CD1c-positive myeloid dendritic cell (primary cell): ENCODE measurements around the gene ZHX3.
"Not testable (repeated sequence)": the region's sequence is repeated elsewhere in the genome, so short reads cannot be mapped to it uniquely, and the experiment has no call there.

Experiments used
- DNase-seq: peaks from one replicate; pipeline ENCODE4 v3.0.0-alpha.2; 2016; ENCODE audit errors: extremely low spot score

The ZHX3 gene

DNA sequence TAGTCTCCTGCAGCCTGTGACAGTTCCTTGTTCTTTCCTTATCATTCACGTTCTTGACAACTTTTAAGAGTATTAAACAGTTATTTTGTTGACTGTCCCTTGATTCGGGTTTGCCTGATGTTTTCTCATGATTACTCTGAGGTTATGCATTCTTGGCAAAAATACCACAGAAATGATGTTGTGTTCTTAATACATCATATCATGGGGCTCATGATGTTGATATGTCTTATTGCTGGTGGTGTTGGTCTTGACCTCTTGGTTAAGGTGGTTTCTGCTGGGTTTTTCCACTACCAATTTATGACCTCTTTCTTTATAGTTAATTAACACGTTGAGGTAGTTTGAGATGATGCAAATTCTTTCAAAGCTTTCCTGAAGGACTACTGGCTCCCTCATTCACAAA, 59.1 kb downstream of the ZHX3 start:
- DNase-seq = no peak

DNA sequence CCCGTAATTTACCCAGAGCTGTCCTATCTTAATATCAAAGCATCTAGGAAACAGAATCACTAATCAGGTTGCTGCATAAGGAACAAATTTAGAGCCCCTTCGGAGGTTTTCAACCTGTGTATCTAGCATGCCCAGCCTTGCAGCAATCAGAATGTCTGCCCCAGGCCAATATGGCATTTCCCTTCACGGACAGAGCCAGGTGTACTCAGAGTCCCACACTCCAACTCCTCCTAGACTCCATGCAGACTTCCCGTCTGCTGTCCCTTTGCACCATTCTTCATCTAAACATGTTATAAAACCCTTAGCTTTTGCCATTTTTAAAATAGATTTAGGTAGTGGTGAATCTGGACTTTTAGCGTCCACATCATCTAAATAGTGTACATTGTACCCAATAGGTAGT, 61.0 kb downstream of the ZHX3 start:
- DNase-seq = no peak

DNA sequence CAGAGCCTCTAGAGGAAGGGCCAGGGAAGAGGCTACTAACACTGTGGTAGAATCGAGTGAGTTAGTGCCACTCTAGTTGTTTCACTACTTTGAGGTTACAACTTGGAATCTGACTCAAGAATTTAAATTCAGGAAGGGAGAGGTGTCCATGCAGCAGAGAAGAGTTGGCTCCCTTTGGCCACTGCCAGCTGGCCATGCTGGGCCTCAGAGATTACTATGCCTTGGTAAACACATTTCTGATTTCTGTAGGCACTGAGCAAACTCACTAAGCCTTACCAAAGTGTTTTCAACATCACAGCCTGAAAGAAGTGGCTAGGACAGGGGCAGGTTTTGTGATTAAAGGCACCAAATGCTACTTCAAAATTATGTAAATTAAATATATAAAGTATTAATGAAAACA, 61.9 kb downstream of the ZHX3 start:
- DNase-seq = no peak

DNA sequence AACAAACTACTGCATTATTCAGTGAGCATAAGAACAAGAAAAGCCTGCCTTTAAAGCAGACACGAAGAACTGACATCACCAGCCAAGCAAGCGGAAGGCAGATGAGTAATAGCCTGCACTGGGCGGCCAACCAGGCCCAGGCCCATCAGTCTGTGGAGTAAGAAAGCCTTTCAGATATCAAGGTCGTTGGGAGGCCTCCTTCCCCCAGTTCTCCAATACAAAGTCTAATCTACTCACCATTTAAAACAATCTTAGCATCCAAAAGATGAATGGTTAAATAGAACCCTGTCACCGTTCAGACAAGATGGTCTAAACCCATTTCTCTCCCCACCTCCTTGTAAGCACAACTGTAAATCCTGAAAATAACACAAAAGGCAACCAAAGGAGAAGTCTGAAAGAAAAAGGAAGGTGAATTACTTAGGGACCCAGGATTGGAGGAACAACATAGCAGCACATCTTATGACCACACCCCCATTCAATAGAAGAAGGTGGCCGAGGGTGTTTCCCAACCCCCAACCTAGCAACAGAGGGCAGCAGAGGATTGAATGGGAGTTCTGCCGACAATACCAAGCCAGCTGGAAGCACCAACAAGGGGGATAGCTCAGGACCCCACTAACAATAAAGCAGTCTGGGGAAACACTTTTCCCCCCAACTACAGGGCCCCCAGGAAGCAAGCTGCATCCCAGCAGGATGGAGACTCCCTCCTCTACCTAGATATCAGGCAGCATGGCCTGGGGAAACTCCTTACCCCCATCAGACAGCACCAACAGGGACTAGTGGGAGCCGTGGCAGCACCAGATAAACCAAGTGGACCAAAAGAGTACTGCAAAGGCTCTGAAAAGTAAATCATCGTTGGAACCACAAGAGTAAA, 67.9 kb downstream of the ZHX3 start:
- peak; percentile 2 for DNase-seq

DNA sequence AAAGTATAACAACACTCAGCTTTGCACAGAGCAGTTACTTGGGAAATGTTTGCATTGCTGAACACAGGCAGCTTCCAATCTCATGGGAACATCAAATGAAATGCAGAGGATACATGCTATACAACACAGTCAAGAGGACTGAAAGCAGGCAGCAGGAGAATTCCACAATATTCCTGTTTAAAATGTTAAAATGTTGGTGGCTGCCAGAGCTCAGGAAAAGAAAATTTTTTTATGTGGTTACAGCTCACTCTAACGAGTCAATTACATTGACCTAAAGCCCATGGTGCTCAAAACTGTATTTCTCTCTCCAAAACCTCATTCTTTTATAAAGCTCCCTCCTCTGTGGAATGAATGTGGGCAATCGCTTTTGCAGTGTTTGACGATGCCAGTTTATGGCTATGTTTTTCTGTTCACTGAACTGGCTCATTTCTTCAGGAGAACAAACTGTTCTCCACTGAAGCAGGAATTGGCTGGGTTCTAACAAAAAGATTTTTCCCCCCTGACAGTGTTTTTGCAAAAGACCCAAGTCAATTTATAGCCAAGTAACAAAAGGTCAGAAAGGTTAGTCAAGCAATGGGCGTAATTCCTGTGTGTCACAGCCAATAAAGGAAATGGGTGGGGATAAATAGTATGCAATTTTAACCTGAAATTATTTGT, 69.0 kb downstream of the ZHX3 start:
- DNase-seq = no peak

DNA sequence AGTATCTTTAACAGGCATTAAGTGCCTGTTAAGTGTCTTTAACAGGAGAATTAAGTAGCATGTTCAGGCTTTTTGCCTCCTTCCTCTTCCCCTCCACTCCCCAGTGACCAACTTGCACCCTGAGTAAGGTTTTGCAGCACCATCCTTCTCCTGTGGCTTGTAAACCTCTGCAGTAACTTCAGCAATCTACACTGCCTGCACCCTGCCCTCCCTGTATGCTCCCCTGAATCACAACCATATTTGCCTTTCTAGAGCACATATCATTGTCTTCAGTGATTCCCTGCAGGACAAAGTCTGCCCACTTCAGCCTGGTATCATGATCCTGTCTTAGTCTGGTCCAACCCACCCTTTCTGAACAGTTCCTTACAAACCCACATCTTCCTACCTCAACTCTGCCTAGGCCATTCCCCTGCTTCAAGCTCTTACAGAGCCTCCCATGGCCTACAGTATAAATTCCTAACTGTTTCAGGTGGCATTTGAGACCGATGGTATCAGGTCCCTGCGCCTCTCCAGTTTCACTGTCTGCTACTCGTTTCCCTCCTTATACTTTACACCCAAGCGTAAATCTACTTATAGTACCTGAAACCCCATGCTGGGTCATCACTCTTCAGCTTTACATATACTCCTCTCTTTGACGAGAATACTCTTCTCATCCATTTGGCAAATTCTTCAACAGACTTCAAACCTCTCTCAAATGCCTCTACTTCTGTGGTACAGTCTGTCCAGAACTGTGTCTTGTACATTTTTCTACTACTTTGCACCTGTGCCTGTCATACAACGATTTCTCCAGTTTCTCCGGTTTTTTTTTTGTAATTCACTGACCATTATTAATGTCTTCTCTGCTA, 69.8 kb downstream of the ZHX3 start:
- no peak for DNase-seq

DNA sequence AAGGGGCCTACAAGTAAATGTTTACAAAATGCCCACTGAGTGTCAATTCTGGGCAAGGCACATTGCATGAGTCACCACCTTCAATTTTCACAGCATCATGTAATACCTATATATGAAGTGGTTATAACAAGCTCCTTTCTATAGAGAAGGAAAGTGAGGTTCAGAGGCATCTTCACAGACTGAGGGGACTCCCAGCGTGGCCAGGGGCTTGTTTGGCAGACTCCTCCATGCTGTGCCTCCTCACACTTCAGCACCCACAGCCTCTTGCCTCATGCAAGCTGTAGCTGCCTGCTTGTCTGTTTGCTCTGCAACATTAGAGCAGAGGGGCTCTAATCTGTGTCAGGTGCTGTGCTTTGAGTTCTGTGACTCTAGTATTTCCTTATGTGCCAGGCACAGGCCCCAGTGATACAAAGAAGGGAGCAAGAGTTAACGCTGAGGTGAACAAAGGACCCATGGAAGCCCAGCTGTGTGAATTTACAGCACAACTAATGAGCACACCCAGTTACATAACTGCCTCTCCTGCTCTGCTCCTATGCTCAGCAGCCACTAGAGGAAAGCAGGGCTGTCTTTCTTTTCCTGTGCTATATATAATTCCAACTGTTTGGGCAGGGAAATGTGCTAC, 72.3 kb downstream of the ZHX3 start:
- DNase-seq = no peak

DNA sequence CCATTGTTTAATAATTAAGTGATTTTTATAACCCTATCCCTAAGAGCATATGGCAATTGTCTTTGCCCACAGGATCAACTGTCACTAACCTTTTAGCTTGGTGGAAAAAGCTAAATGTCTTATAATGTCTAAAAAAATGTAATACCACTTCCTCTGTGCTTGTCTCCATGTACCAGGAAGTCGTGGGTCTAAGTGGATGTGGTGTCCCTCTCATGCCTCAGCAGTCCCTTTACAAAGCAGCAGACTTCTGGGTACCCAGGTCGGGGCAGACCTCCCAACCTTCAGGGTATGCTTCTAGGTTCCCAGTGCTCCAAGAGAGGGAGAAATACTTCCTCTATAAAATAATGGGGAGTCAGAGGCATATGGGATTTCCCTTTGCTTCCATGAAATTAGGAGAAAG, 74.7 kb downstream of the ZHX3 start:
- no peak for DNase-seq

DNA sequence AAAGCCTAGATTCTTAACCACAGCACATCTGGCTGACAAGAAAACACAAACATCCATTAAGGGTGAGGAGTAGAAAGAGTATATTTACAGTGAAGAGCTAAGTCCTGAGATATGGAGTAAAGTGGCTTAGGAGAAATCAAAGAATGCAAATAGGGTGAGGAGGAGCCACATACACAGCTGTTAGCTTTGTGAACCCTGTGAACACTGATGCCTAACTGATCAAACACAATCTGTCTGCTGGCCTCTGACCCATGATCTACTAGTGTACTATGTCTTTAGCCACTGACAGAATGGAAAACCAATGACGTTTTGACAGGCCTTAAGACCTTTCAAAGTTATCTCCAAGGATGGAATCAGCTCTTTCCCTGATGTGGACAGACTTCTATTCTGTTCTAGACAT, 75.2 kb downstream of the ZHX3 start:
- DNase-seq = no peak

DNA sequence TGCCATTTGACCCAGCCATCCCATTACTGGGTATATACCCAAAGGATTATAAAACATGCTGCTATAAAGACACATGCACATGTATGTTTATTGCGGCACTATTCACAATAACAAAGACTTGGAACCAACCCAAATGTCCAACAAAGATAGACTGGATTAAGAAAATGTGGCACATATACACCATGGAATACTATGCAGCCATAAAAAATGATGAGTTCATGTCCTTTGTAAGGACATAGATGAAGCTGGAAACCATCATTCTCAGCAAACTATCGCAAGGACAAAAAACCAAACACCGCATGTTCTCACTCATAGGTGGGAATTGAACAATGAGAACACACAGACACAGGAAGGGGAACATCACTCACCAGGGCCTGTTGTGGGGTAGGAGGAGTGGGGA, 80.3 kb downstream of the ZHX3 start:
- not testable (repeated sequence) for DNase-seq

DNA sequence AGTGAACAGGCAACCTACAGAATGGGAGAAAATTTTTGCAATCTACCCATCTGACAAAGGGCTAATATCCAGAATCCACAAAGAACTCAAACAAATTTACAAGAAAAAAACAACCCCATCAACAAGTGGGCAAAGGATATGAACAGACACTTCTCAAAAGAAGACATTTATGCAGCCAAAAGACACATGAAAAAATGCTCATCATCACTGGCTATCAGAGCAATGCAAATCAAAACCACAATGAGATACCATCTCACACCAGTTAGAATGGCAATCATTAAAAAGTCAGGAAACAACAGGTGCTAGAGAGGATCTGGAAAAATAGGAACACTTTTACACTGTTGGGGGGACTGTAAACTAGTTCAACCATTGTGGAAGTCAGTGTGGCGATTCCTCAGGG, 80.7 kb downstream of the ZHX3 start:
- DNase-seq = not testable (repeated sequence)

DNA sequence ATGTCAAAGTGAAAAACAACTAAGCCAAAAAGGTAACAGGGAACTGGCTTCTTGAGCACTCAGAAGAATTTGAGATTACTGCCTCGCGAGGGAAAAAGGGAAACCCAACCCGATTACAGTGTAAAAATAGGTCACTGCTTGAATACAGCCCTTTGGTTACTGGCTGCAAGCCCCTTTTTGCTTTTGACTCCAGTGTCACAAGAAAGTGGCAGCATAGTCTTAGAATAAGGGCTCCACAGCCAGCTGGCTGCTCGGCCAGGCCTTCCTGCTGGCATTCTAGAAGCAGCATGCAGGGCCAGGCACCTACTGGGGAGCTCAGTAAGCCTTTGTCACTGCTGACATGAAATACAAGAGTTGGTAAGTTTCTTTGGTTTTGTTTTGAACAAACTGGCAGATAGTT, 83.0 kb downstream of the ZHX3 start:
- no peak for DNase-seq

DNA sequence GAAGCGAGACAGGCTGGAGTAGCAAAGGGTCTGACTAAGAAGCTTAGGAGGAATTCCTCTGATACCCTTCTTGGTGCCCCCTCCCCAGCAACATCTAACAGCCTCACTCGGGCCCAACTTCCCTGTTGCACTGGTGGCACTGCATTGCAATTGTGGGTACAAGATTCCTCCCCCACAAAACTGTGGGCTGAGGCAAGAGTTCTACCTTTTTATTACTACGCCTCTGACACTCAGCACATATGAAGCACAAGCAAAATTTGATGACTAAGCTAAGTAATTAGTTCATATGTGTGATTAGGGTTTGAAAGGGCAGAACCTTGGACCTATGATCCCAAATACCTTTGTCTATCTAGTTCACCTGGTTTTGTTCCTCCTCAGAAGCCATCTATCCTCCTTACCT, 83.5 kb downstream of the ZHX3 start:
- no peak for DNase-seq

DNA sequence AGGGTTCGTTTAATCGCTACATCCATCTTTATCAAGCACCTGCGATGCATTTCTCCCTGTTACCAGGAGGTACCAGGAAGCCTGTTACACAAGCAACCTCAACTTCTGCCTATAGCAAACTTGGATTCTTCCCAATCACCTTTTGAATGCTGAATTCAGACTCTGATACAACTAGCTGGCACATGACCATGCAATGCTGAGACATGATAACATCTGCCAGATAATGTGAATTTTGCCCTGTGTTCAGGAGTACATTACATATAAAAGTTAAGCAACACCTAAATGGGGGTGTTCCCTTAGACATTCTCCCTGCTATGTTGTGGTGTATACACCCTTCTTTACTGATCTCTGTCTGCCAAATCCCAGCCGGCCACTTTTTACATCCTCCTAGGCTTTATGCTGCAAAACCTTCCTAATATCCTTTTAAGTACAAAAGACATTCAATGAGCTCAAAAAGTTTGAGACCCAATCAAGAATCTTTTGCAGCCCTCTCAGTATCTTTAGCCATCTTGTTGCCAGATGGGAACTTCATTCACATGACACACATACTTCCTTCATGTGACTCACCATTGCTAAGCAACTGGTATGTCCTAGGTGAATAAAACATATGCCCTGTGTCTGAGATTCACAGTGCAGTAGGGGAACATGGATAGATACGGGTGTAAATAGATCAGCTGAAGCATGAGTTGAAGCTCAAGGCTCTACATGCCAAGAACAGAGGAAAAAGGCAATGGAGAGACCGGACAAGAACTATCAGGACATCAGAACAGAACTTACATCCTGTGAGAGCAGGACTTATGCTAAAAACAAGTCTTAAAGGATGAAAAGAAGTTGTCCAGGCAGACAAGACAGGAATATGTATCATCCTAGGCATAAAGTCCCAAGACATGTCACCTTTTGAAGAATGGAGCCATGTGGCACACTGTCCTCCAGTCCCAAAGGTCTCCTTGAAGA, 84.3 kb downstream of the ZHX3 start:
- peak; percentile 21 for DNase-seq

DNA sequence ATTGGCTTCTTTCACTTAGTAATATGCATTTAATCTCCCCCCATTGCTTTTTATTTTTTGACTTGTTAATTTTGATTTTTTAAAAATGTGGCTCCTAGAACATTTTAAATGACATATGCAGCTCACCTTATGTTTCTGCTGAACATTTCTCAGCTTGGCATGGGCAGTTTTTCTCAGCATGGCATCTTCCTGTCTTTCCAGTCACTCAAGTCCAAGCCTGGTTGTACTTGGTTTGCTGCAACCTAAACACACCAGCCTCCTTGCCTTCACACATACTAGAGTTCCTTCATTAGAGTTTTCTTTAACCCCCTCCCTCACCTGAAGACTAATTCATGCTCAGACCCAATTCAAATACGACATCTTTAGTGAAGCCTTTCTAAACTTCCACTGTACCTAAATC, 86.4 kb downstream of the ZHX3 start:
- no peak for DNase-seq

DNA sequence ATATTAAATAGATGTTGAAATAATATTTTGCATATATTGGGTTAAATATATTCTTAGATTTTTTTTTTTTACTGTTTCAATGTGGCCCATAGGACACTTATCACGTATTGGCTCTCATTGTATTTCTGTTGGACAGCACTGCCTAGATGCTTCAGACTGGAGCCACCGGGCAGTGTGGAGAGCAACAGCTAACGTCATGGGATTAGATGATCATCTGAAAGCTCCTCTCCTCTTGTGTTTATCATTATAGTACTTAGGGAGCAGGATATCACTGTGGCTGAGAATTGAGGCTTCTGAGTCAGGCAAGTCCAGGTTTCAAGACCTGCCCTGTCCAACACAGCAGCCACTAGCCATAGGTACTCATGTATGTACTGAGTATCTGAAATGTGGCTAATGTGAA, 87.4 kb downstream of the ZHX3 start:
- DNase-seq = no peak

DNA sequence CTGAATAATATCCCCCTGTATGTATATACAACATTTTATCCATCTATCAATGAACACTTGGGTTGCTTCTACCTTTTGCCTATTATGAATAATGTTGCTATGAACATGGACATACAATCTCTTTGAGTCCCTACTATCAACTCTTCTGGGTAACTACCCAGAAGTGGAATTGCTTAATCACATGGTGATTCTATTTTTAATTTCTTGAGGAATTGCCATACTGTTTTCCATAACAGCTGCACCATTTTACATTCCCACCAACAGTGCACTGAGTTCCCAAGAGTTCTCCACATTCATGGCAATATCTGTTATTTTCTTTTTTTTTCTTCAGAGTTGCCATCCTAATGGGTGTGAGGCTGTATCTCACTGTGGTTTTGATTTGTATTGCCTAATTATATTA, 88.3 kb downstream of the ZHX3 start:
- DNase-seq = no peak

DNA sequence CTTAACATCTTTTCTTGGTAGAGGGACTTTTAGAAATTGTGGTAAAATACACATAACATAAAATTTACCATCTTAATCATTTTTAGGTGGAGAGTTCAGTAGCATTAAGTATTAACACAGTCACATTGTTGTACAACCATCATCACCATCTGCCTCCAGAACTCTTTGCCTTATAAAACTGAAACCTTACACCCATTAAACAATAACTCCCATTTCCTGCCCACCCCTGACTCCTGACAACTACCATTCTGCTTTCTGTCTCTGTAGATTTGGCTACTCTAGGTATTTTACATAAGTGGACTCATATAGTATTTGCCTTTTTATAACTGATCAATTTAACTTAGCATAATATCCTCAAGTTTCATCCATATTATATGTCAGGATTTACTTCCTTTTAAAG, 88.7 kb downstream of the ZHX3 start:
- DNase-seq = no peak

DNA sequence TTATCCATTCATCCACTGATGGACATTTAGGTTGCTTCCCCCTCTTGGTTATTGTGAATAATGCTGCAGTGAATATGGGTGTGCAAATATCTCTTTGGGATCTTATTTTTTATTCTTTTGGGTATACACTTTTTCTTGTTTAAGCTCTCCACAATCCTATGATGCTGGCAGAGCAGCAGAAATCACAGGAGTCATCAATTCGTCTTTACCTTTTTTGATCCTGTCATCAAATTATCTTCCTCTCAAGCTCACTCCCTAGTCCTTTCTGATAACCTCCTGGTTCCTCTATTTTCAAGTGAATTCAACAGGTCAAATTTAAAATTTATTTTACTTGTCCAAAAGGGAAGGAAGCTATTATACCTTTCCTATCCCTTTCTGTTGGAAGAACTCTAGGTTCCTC, 91.1 kb downstream of the ZHX3 start:
- DNase-seq = no peak

DNA sequence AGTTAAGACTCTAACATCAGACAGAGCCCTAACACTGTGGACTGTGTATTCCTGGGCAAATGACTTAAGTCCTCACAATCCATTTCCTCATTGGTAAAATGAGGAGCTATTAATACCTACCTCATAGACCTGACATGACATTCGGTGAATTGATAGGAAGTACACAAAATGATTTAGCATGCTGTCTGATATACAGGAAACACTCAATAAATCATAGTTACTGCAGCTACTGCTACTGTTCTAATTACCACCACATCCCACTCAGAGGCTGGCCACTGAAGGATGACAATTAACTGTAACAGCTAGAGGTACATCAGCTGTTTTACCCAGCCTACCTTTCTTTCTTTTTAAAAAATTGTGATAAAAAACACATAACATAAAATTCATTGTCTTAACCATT, 92.4 kb downstream of the ZHX3 start:
- no peak for DNase-seq

DNA sequence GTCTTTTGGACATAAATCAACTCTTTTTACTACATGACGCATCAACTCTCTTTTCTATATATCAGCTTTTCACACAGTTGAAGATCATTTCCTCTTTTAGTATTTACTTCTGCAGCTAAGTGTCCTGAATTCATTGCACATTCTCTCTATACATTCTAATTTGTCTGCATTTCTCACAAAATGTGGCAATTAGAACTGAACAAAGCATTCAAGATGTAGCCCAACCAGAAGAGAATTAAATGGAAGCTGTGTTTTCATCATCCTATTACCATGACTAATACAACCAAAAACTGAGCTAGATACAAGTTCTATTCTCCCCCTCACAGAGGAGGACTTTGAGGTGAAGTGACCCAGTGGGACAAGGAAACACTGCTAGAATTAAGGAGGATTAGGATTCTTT, 93.2 kb downstream of the ZHX3 start:
- DNase-seq = no peak
